ENCODE measurements around the gene USHBP1.
A peak's percentile ranks its signal among the peaks of the same experiment; 100 is the strongest.

Gene USHBP1, protein sequence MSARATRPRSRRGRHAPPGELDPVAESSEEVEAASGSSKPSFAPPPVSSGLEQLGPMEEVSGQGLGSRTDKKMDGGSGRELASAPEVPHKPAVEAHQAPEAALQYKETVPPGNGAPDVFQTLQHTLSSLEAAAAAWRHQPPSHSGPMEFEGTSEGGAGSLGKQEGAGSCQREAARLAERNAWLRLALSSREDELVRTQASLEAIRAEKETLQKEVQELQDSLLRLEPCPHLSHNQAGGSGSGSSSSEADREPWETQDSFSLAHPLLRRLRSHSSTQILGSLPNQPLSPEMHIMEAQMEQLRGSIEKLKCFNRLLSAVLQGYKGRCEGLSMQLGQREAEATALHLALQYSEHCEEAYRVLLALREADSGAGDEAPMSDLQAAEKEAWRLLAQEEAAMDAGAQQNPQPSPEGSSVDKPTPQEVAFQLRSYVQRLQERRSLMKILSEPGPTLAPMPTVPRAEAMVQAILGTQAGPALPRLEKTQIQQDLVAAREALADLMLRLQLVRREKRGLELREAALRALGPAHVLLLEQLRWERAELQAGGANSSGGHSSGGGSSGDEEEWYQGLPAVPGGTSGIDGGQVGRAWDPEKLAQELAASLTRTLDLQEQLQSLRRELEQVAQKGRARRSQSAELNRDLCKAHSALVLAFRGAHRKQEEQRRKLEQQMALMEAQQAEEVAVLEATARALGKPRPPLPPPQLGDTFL

DNA sequence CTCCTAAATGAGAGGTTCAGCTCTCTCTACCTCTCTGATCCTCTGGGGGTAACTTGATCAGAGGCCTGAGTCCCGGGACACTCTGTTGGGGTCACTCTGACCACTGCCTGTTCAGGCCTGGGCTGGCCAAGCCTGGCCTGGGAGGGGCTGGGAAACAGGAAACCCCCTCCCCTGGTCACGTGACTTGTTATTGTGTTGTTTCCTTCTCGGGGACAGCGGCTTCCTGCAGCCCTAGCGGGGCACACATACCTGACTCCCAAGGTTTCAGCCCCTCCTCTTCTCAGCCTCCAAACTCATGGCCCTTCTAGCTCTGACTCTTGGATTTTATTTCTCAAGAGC lies at the start of gene USHBP1:
Gene USHBP1 (minus strand): TSS at position 105 of the 339 bp plus-strand sequence. CDS start 446 bp downstream, outside the sequence.
- no peak for DNase-seq (ENCODE audit: low read depth in 2 of 2)
- TF ChIP-seq, protein P1, sequence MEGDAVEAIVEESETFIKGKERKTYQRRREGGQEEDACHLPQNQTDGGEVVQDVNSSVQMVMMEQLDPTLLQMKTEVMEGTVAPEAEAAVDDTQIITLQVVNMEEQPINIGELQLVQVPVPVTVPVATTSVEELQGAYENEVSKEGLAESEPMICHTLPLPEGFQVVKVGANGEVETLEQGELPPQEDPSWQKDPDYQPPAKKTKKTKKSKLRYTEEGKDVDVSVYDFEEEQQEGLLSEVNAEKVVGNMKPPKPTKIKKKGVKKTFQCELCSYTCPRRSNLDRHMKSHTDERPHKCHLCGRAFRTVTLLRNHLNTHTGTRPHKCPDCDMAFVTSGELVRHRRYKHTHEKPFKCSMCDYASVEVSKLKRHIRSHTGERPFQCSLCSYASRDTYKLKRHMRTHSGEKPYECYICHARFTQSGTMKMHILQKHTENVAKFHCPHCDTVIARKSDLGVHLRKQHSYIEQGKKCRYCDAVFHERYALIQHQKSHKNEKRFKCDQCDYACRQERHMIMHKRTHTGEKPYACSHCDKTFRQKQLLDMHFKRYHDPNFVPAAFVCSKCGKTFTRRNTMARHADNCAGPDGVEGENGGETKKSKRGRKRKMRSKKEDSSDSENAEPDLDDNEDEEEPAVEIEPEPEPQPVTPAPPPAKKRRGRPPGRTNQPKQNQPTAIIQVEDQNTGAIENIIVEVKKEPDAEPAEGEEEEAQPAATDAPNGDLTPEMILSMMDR (IDR thresholded peaks at IDR 0.05; ENCODE audit: low read depth, low read length), result no peak
- H3K4me3 ChIP-seq (replicated peaks in 1 of 2; ENCODE audit: low read depth in 2 of 2, low read length in 2 of 2), result no peak within 1 kb of the TSS

DNA sequence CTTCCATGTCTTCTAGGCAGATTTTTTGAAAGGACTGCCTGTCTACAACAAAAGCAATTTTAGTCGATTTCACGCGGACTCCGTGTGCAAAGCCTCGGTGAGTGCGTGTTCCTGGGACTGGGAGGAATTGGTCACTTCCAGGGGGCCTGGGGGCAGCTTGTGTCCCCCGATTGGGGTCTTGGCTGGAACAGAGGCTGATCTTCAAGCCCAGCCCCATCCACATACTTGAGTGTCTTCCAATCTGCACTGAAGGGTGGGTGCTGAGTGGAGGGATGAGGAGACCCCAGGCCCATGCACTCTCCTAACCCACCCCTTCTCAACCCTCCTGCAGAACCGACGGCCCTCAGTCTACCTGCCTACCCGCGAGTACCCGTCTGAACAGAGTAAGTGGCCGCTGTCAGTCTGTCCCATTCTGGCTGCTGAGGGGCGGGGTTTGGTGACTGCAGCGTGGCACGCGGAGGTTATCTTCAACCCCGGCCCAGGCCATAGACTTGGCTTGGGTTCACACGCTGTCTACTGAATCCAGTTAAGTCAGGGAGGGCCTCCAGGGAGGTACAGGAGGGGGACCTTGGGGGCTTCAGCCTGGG lies 49.6 kb upstream of the USHBP1 start:
- no peak overlapping the region for H3K4me3 ChIP-seq (replicated peaks in 1 of 2; ENCODE audit: low read depth in 2 of 2, low read length in 2 of 2)
- TF ChIP-seq, protein P1 (IDR thresholded peaks at IDR 0.05; ENCODE audit: low read depth, low read length), result no peak
- no peak for DNase-seq (ENCODE audit: low read depth in 2 of 2)

DNA sequence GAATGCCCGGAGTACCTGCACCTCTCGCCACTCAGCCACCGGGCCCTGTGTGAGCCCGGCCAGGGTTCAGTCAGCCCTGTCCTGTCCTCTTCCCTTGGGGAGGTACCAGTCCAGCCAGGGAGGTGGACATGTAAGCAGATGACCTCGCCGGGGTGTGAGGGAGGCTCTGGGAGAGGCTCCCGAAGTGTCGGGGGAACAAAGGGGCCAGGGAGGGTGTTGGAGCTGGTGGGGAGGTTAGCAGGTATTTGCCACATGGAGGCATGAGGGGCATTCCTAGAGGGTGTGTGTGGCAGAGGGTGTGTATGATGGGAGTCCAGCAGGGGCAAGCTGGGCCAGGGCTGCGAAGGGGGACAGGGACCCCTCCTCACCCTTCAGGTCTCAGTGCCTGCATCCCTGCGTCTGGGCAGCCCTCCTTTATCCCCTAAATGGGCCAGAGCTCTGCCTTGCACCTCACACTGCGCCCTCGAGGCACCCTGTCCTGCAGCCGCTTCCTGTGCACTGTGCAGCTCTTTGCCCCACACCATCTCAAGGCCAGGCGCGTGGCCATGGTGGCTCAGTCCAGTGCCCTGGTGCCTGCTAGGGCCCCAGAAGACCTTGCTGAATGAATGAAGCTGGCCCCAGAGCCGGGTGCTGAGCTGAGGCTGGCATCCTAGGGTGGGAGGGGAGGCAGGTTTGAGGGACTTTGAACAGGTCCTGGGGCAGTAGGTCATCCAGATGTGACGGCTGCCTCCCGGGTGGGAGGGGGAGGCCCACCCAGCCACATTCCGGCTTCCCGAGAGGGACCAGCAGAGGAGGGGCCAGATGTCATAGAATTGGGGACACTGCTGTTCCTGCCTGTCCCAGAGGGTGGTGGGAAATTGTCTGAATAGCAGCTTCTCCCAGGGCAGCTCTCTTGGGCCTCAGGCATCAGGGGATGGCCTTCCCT lies 47.9 kb upstream of the USHBP1 start:
- peak overlapping the region in 1 of 2 donors; percentile 8 for H3K4me3 ChIP-seq (replicated peaks in 1 of 2; ENCODE audit: low read depth in 2 of 2, low read length in 2 of 2)
- no peak for DNase-seq (ENCODE audit: low read depth in 2 of 2)
- TF ChIP-seq, protein P1 (IDR thresholded peaks at IDR 0.05; ENCODE audit: low read depth, low read length), result no peak

DNA sequence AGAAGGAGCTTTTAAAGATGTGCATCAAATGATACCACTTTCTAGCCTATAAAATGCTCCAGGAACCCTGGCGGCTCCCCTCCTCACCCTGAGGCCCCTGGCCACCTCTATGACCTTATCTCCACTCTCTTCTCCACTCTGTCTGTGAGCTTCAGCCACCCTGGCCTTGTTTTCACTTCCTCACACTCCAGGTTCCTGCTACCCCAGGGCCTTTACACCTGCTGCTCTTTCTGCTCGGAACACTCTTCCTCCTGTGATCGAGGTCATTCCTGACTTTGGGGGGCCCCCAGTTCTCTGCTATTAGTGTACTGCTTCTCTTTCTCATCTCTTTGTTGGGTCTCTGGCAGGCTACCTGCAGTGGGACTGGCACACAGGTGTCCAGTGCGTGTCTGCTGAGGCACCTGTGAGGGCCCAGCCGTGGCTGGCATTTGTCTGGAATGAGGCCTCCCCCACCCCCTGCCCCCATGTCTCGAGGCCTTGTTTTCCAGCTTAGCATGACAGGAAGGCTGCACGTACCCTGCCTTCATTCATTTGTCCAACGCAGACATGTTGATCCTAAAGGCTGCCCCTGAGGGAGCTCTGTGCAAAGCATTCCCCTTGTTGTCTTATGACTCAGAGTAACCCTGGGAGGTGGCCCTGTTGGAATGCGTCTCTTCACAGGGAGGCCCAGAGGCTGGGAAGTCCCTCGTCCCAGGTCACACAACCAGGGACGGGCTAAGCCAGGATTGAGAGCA lies 47.1 kb upstream of the USHBP1 start:
- peak in 1 of 2 donors; percentile 91 for DNase-seq (ENCODE audit: low read depth in 2 of 2)
- H3K4me3 ChIP-seq (replicated peaks in 1 of 2; ENCODE audit: low read depth in 2 of 2, low read length in 2 of 2), result peak overlapping the region in 1 of 2 donors; percentile 8
- TF ChIP-seq, protein P1 (IDR thresholded peaks at IDR 0.05; ENCODE audit: low read depth, low read length), result no peak

DNA sequence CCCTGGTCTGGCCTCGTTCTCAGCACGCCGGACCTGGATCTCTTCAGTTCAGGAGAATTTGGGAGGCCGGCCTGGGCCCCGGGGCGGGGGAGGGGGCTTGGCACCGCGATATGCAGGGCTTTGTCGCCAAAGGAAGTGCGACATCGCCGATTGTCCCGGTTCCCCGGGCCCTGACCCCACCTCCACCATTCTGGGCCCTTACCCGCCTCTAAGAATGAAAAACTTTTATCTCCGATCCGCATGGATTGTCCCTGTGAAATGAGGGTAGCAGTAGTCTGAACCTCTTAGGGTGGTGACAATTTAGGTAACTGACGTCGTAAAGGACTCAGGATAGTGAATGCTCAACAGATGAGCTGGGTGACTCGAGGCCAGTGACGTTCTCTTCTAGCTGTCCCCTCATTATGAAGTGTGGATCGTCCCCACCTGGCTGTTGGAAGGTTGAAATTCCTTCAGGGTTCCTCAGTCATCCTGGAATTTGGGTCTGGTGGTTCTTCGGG lies 45.5 kb upstream of the USHBP1 start:
- peak overlapping the region; percentile 95 to 97 for H3K4me3 ChIP-seq (replicated peaks in 1 of 2; ENCODE audit: low read depth in 2 of 2, low read length in 2 of 2)
- TF ChIP-seq, protein P1 (IDR thresholded peaks at IDR 0.05; ENCODE audit: low read depth, low read length), result no peak
- DNase-seq (ENCODE audit: low read depth in 2 of 2), result no peak
